Transverse colon (tissue), 4 donors: ENCODE data around the gene TFEB. TPM values are rescaled to one million over a fixed set of nuclear protein-coding genes. Genes with fewer than 3 reads are reported as not detected.

Experiments
- DNase-seq: peaks from one replicate; pipeline ENCODE4 v3.0.0-alpha.2; 2019
- H3K27ac ChIP-seq, 4 donors: fragments of 200-600 bp; sonication (generic); 2 replicates each; pipeline ENCODE4 v1.5.1; 2016 to 2018; ENCODE audit warnings: inconsistent platforms in 4 of 4
- H3K27me3 ChIP-seq: fragments of 200-600 bp; sonication (generic); 2 replicates; pipeline ENCODE4 v1.5.1; 2017; ENCODE audit warnings: inconsistent platforms
- H3K36me3 ChIP-seq, 4 donors: fragments of 200-600 bp; sonication (generic); 2 replicates each; pipeline ENCODE4 v1.5.1; 2017 to 2019; ENCODE audit warnings: inconsistent platforms in 4 of 4
- H3K4me1 ChIP-seq, 4 donors: fragments of 200-600 bp; sonication (generic); 2 replicates each; pipeline ENCODE4 v1.5.1; 2017 to 2020; ENCODE audit warnings: inconsistent platforms in 4 of 4
- H3K4me3 ChIP-seq, 4 donors: fragments of 200-600 bp; sonication (generic); 1 replicate in 1 of 4; 2 replicates in 3 of 4; pipeline versions ENCODE4 v1.5.1 to v1.6.1; 2017 to 2019; ENCODE audit warnings: inconsistent platforms in 4 of 4
- H3K9me3 ChIP-seq, 2 donors: fragments of 200-600 bp; sonication (generic); 2 replicates each; pipeline ENCODE4 v1.5.1; 2017 to 2019; ENCODE audit warnings: inconsistent platforms in 2 of 2
- EP300 ChIP-seq: sonication (generic); formaldehyde crosslinking; IDR thresholded peaks from one replicate; pipeline ENCODE4 v1.6.1; 2017; ENCODE audit warnings: antibody characterized with exemption, low read depth
- POLR2A ChIP-seq: fragments of 450-650 bp; IDR thresholded peaks from one replicate; pipeline ENCODE4 v1.6.1; 2016; ENCODE audit warnings: antibody characterized with exemption, mild to moderate bottlenecking, moderate library complexity
- POLR2AphosphoS5 ChIP-seq, 3 donors: sonication (generic); formaldehyde crosslinking; IDR thresholded peaks; one replicate each; pipeline ENCODE4 v1.6.1; 2016; ENCODE audit warnings: antibody characterized with exemption in 3 of 3
- WGBS, 2 donors: methylation state at CpG; one replicate each; pipeline ENCODE4 v1.1.5; 2018; ENCODE audit warnings: low coverage in 1 of 2; 5-methylcytosine and 5-hydroxymethylcytosine counted together
- in situ Hi-C, 4 donors: fragments of 200-750 bp; cut with MboI; loops; one replicate each; pipeline versions ENCODE4 v1.15.0 to v1.15.1; 2017; ENCODE audit warnings: low sequenced_read_pairs in 3 of 4, low pct_ligation_motif_present in 1 of 4, low pct_unique_long_range_greater_than_20kb in 1 of 4
- intact Hi-C: fragments of 100-400 bp; cut with DNase I; formaldehyde crosslinking; loops from one replicate; pipeline ENCODE4 v1.15.1; 2023; ENCODE audit warnings: low total_unique reads
- total RNA-seq, 4 donors: library from RNA; depleted of rRNA; stranded (reverse); fragments of >200 nt; gene quantifications; one replicate each; pipeline ENCODE4 v1.1.0, GENCODE V29; 2016
- TF ChIP-seq, protein P1 (sequence below), 5 experiments: fragments of 200-600 bp in 3 of 5; fragments of 450-650 bp in 2 of 5; sonication (generic) in 3 of 5; IDR thresholded peaks; 1 replicate in 2 of 5; 2 replicates in 3 of 5; pipeline ENCODE4 v1.5.1; 2016 to 2017; ENCODE audit warnings: antibody characterized with exemption in 5 of 5, inconsistent platforms in 3 of 5, mild to moderate bottlenecking in 2 of 5, moderate library complexity in 1 of 5

Gene TFEB
- total RNA-seq, 4 donors from 2014 or later = 30.4 to 47.1 (median 38.1) TPM

DNA sequence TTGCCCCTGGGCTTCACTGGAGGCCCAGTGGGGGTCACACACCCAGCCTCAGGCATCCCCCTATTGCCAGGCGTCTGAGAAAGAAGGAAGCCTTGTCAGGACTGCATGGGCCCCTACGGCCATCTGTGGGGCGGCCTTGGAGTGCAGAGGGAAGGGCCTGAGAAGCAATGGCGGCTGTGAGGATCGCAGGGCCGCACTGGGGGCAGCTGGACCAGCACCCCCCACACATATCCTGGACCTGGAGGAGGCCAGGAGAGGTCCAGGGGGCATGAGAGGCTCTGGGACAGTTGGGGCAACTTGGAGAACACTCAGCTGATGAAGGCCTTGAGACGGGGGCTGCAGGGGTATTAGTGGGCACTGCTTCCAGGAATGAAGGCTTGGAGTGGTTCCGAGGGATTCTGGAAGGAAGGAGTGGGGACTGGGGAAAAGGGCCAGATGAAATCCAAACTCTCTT lies 80.7 kb downstream of the TFEB start:
- TF ChIP-seq EP300 = no peak
- TF ChIP-seq, protein P1, sequence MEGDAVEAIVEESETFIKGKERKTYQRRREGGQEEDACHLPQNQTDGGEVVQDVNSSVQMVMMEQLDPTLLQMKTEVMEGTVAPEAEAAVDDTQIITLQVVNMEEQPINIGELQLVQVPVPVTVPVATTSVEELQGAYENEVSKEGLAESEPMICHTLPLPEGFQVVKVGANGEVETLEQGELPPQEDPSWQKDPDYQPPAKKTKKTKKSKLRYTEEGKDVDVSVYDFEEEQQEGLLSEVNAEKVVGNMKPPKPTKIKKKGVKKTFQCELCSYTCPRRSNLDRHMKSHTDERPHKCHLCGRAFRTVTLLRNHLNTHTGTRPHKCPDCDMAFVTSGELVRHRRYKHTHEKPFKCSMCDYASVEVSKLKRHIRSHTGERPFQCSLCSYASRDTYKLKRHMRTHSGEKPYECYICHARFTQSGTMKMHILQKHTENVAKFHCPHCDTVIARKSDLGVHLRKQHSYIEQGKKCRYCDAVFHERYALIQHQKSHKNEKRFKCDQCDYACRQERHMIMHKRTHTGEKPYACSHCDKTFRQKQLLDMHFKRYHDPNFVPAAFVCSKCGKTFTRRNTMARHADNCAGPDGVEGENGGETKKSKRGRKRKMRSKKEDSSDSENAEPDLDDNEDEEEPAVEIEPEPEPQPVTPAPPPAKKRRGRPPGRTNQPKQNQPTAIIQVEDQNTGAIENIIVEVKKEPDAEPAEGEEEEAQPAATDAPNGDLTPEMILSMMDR (IDR thresholded peaks at IDR 0.05) = no peak
- TF ChIP-seq POLR2A = no peak
- TF ChIP-seq POLR2AphosphoS5 (IDR thresholded peaks at IDR 0.05) = no peak
- H3K27ac ChIP-seq = no peak overlapping the region
- in situ Hi-C loops = no loop called here

DNA sequence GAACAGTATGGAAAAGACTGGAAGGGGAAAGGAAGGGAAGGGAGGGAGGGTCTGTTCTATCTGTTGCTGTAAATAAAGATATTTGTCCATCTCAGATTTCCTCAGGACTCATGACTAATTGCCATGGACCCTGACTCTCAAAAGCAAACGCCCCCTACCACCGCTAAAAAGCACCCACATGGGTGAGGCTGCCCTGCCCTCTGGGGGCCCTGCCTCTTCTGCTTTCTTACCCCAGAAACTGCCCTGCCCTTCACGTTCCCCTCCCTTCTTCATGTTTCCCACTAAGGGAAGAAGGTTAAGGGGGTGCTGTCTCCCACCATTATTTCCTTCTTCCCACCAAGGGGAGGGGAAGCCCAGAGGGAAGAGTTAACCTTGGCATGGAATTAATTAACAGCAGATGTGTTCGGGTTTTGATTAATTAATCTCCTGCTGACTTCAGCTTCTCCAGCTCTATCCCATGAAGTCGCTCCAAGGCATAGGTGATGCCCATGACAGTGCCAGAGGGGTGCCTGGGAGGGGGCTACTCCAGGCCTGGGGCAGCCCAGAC lies 81.2 kb downstream of the TFEB start:
- no peak overlapping the region for H3K27ac ChIP-seq
- no peaks in the 10 kb centered on the region for H3K36me3 ChIP-seq
- H3K9me3 ChIP-seq = no peaks in the 10 kb centered on the region
- DNase-seq = no peak
- intact Hi-C loops (no loop called here), in situ Hi-C loops (no loop called here)
- no peak overlapping the region for H3K4me3 ChIP-seq
- H3K4me1 ChIP-seq = no peaks in the 10 kb centered on the region
- H3K27me3 ChIP-seq = peaks cover 28% of the 10 kb centered on the region
- 69 to 78% methylated on average over 2 to 5 of the region's 5 CpGs for WGBS, 2 donors
- no peak for TF ChIP-seq POLR2A
- TF ChIP-seq EP300 = no peak
- TF ChIP-seq, protein P1 (IDR thresholded peaks at IDR 0.05) = no peak
- TF ChIP-seq POLR2AphosphoS5 (IDR thresholded peaks at IDR 0.05) = no peak

More for the DNA sequence above, 80.7 kb downstream of the TFEB start:
- H3K9me3 ChIP-seq = no peaks in the 10 kb centered on the region
- intact Hi-C loops = no loop called here
- no peaks in the 10 kb centered on the region for H3K4me1 ChIP-seq
- WGBS, 2 donors = 80 to 83% methylated on average over 1 to 8 of the region's 8 CpGs
- no peaks in the 10 kb centered on the region for H3K36me3 ChIP-seq
- peaks cover 28% of the 10 kb centered on the region for H3K27me3 ChIP-seq
- H3K4me3 ChIP-seq = no peak overlapping the region
- no peak for DNase-seq

DNA sequence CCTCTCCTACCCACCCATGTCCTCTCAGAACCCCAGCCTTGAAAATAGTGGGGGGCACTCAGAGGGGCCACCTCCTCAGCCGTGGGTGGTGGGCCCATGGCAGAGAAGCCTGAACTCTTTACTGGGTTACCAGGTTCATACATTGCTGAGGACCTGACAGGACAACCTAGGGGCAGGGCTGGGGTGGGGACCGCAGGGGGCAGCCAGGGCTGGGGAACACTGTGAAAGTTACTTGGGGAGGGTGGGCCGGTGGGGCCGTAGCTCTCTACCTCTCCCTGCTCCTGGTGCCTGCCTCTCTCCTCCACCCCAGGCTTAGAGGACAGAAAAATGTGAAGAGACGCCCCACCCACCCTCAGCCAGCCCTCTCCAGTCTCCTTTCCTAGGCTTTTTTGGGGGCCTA lies 81.7 kb downstream of the TFEB start:
- 77% methylated on average over 5 of the region's 5 CpGs; no CpG with 5 or more reads in 1 of the 2 donors for WGBS, 2 donors
- intact Hi-C loops (no loop called here), in situ Hi-C loops (no loop called here)
- H3K27me3 ChIP-seq = peaks cover 25% of the 10 kb centered on the region
- no peak overlapping the region for H3K4me3 ChIP-seq
- no peaks in the 10 kb centered on the region for H3K36me3 ChIP-seq
- TF ChIP-seq POLR2A (no peak), POLR2AphosphoS5 (IDR thresholded peaks at IDR 0.05) (no peak), EP300 (no peak)
- TF ChIP-seq, protein P1 (IDR thresholded peaks at IDR 0.05) = no peak
- H3K9me3 ChIP-seq = no peaks in the 10 kb centered on the region
- no peak for DNase-seq
- no peak overlapping the region for H3K27ac ChIP-seq
- no peaks in the 10 kb centered on the region for H3K4me1 ChIP-seq

GRCh38 chr6:41652866-41653652 lies 82.3 kb downstream of the TFEB start:
- intact Hi-C loops = no loop called here
- Histone ChIP-seq H3K36me3 (no peaks in the 10 kb centered on the region), H3K9me3 (no peaks in the 10 kb centered on the region), H3K4me1 (no peaks in the 10 kb centered on the region), H3K27me3 (peaks cover 24% of the 10 kb centered on the region), H3K27ac (no peak overlapping the region), H3K4me3 (no peak overlapping the region)
- no peak for TF ChIP-seq POLR2AphosphoS5 (IDR thresholded peaks at IDR 0.05)
- TF ChIP-seq POLR2A = no peak
- no peak for TF ChIP-seq EP300
- TF ChIP-seq, protein P1 (IDR thresholded peaks at IDR 0.05) = no peak
- 46 to 59% methylated on average over 6 to 32 of the region's 32 CpGs for WGBS, 2 donors
- in situ Hi-C loops = no loop called here
- no peak for DNase-seq
